Neural crest cell (in vitro differentiated cells): ENCODE measurements around the gene CNOT4. TPM values are rescaled to one million over a fixed set of nuclear protein-coding genes. Genes with fewer than 3 reads are reported as not detected.
"Not testable (repeated sequence)": the region's sequence is repeated elsewhere in the genome, so short reads cannot be mapped to it uniquely, and the experiment has no call there.

Experiments used
- DNase-seq: peaks from one replicate; pipeline ENCODE4 v3.0.0; 2021; ENCODE audit warnings: low read depth, mixed read lengths, low spot score
- H3K27ac Mint-ChIP-seq: one replicate; pipeline ENCODE4 v1.8.0; 2021; ENCODE audit warnings: mild to moderate bottlenecking, mixed read lengths; ENCODE audit not compliant: unreplicated experiment
- H3K27me3 Mint-ChIP-seq: 2 replicates; pipeline ENCODE4 v1.8.0; 2021; ENCODE audit warnings: low read depth, mild to moderate bottlenecking, mixed read lengths
- H3K36me3 Mint-ChIP-seq: 2 replicates; pipeline ENCODE4 v1.8.0; 2021; ENCODE audit warnings: low read depth, mild to moderate bottlenecking, mixed read lengths
- H3K4me1 Mint-ChIP-seq: 2 replicates; pipeline ENCODE4 v1.8.0; 2021; ENCODE audit warnings: mixed read lengths
- H3K4me3 Mint-ChIP-seq: one replicate; pipeline ENCODE4 v1.8.0; 2021; ENCODE audit warnings: mild to moderate bottlenecking, mixed read lengths
- H3K9me3 Mint-ChIP-seq: 2 replicates; pipeline ENCODE4 v1.8.0; 2021; ENCODE audit warnings: mixed read lengths
- CTCF ChIP-seq: fragments of 200-600 bp; sonication (generic); conservative IDR thresholded peaks from 2 replicates; pipeline ENCODE4 v1.5.0; 2021; ENCODE audit warnings: antibody characterized with exemption, mild to moderate bottlenecking
- total RNA-seq: library from RNA; stranded (reverse); gene quantifications from 2 replicates; pipeline ENCODE4 v1.2.1, GENCODE V29; 2021

Gene CNOT4
- total RNA-seq, 1 donor from 2014 or later = 31.1 TPM

GRCh38 chr7:135486261-135486920, 23.5 kb downstream of the CNOT4 start:
- no peaks in the 10 kb centered on the region for H3K27me3 Mint-ChIP-seq
- no peak for DNase-seq
- H3K9me3 Mint-ChIP-seq = no peaks in the 10 kb centered on the region
- no peak overlapping the region for H3K27ac Mint-ChIP-seq
- no peak overlapping the region for H3K4me3 Mint-ChIP-seq
- H3K36me3 Mint-ChIP-seq = no peaks in the 10 kb centered on the region
- peaks cover under 1% of the 10 kb centered on the region for H3K4me1 Mint-ChIP-seq
- TF ChIP-seq CTCF = no peak

- peaks cover 3% of the 10 kb centered on the region for H3K36me3 Mint-ChIP-seq
- no peak for DNase-seq
- TF ChIP-seq CTCF = no peak
- no peaks in the 10 kb centered on the region for H3K27me3 Mint-ChIP-seq
- H3K27ac Mint-ChIP-seq = no peak overlapping the region
- no peaks in the 10 kb centered on the region for H3K9me3 Mint-ChIP-seq
- H3K4me1 Mint-ChIP-seq = peaks cover 9% of the 10 kb centered on the region
- no peak overlapping the region for H3K4me3 Mint-ChIP-seq
These were observed 28.3 kb downstream of the CNOT4 start for GRCh38 chr7:135481598-135481979.

GRCh38 chr7:135480966-135481597, 28.8 kb downstream of the CNOT4 start:
- peaks cover 3% of the 10 kb centered on the region for H3K36me3 Mint-ChIP-seq
- H3K27ac Mint-ChIP-seq = no peak overlapping the region

GRCh38 chr7:135475521-135475920, 34.4 kb downstream of the CNOT4 start:
- DNase-seq = no peak
- Mint-ChIP-seq H3K27me3 (no peaks in the 10 kb centered on the region), H3K4me3 (no peak overlapping the region), H3K27ac (no peak overlapping the region), H3K36me3 (peaks cover 3% of the 10 kb centered on the region), H3K9me3 (no peaks in the 10 kb centered on the region), H3K4me1 (peaks cover 4% of the 10 kb centered on the region)
- TF ChIP-seq CTCF = no peak

More at GRCh38 chr7:135480966-135481597, 28.8 kb downstream of the CNOT4 start:
- DNase-seq = no peak
- no peak for TF ChIP-seq CTCF
- Mint-ChIP-seq H3K4me1 (peaks cover 9% of the 10 kb centered on the region), H3K4me3 (no peak overlapping the region), H3K9me3 (no peaks in the 10 kb centered on the region), H3K27me3 (no peaks in the 10 kb centered on the region)

- H3K9me3 Mint-ChIP-seq, H3K4me1 Mint-ChIP-seq, DNase-seq, H3K27me3 Mint-ChIP-seq, H3K36me3 Mint-ChIP-seq, H3K27ac Mint-ChIP-seq, H3K4me3 Mint-ChIP-seq: not testable (repeated sequence)
These were observed 40.2 kb downstream of the CNOT4 start for GRCh38 chr7:135469705-135470104.

GRCh38 chr7:135467207-135467711, 42.6 kb downstream of the CNOT4 start:
- TF ChIP-seq CTCF = no peak
- no peak overlapping the region for H3K27ac Mint-ChIP-seq
- H3K9me3 Mint-ChIP-seq = peaks cover 6% of the 10 kb centered on the region
- no peaks in the 10 kb centered on the region for H3K27me3 Mint-ChIP-seq
- H3K4me3 Mint-ChIP-seq = no peak overlapping the region
- DNase-seq = no peak
- H3K4me1 Mint-ChIP-seq = no peaks in the 10 kb centered on the region
- H3K36me3 Mint-ChIP-seq = peaks cover 10% of the 10 kb centered on the region
